HEK293T (cell line): Measurements from ENCODE around the gene ZNF200.

Experiments used
- CTCF ChIA-PET: fragments of 350-600 bp; formaldehyde crosslinking; extraction: SDS; loops from one replicate; lab custom pipeline; 2021; ENCODE audit warnings: antibody characterized with exemption, inconsistent platforms; lab: Yijun Ruan, JAX
- POLR2A ChIA-PET: fragments of 350-600 bp; formaldehyde crosslinking; extraction: SDS; loops from one replicate; lab custom pipeline; 2020; ENCODE audit warnings: antibody characterized with exemption, inconsistent platforms; lab: Yijun Ruan, JAX
- DNase-seq: peaks from one replicate; pipeline ENCODE4 v3.0.0; 2012; ENCODE audit warnings: mixed read lengths; ENCODE audit errors: extremely low spot score
- ARNT ChIP-seq: fragments of 450-650 bp; IDR thresholded peaks from 2 replicates; pipeline ENCODE4 v1.6.1; 2017; ENCODE audit warnings: mild to moderate bottlenecking
- BHLHE40 ChIP-seq: fragments of 450-650 bp; IDR thresholded peaks from 2 replicates; pipeline ENCODE4 v1.6.1; 2016; ENCODE audit warnings: mild to moderate bottlenecking, moderate library complexity, borderline replicate concordance
- CTBP1 ChIP-seq: fragments of 450-650 bp; IDR thresholded peaks from 2 replicates; pipeline ENCODE4 v1.6.1; 2016; ENCODE audit warnings: borderline replicate concordance
- ELF4 ChIP-seq: fragments of 450-650 bp; IDR thresholded peaks from 2 replicates; pipeline ENCODE4 v1.6.1; 2017; ENCODE audit warnings: antibody characterized with exemption
- FOXA1 ChIP-seq: fragments of 450-650 bp; IDR thresholded peaks from 2 replicates; pipeline ENCODE4 v1.6.1; 2016; ENCODE audit warnings: mild to moderate bottlenecking
- FOXK2 ChIP-seq: fragments of 450-650 bp; IDR thresholded peaks from 2 replicates; pipeline ENCODE4 v1.6.1; 2016; ENCODE audit warnings: mild to moderate bottlenecking
- FOXM1 ChIP-seq: fragments of 450-650 bp; IDR thresholded peaks from 2 replicates; pipeline ENCODE4 v1.6.1; 2017; ENCODE audit warnings: mild to moderate bottlenecking, borderline replicate concordance
- HDGF ChIP-seq: fragments of 450-650 bp; IDR thresholded peaks from 2 replicates; pipeline ENCODE4 v1.6.1; 2017; ENCODE audit warnings: antibody characterized with exemption, borderline replicate concordance
- L3MBTL2 ChIP-seq: fragments of 450-650 bp; conservative IDR thresholded peaks from 2 replicates; pipeline ENCODE4 v1.6.1; 2016; ENCODE audit warnings: mild to moderate bottlenecking
- LEF1 ChIP-seq: fragments of 450-650 bp; IDR thresholded peaks from 2 replicates; pipeline ENCODE4 v1.6.1; 2017; ENCODE audit warnings: mild to moderate bottlenecking, borderline replicate concordance
- NFRKB ChIP-seq: fragments of 450-650 bp; IDR thresholded peaks from 2 replicates; pipeline ENCODE4 v1.6.1; 2016; ENCODE audit warnings: mild to moderate bottlenecking, moderate library complexity
- SP1 ChIP-seq: fragments of 450-650 bp; IDR thresholded peaks from 2 replicates; pipeline ENCODE4 v1.6.1; 2017
- SUZ12 ChIP-seq: fragments of 450-650 bp; IDR thresholded peaks from 2 replicates; pipeline ENCODE4 v1.6.1; 2016; ENCODE audit warnings: mild to moderate bottlenecking
- TARDBP ChIP-seq: fragments of 450-650 bp; IDR thresholded peaks from 2 replicates; pipeline ENCODE4 v1.6.1; 2016
- ZNF384 ChIP-seq: fragments of 450-650 bp; IDR thresholded peaks from 2 replicates; pipeline ENCODE4 v1.6.1; 2016
- TF ChIP-seq, protein P1 (sequence below): fragments of 450-650 bp; IDR thresholded peaks from 2 replicates; pipeline ENCODE4 v1.6.1; 2016

Gene ZNF200

DNA sequence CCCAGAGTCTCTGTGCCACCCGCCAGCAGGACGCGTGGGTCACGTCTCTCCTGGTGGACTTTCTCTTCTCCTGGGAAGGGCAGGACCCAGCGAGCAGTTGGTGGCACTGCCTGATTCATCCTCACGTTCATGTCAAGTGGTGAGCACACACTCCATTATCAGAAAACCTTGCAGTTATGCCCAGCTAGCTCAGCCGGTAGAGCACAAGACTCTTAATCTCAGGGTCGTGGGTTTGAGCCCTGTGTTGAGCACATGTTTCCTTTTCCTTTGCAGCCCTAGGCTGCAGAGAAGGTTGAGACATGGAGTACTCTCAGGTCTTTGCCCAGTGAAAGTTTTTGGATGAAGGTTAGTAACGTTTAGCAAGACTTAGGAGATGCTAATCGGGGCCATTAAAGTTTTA is 39.0 kb downstream of the ZNF200 start:
- CTCF ChIA-PET = no interaction called here
- POLR2A ChIA-PET = interaction anchor here (0.7 kb wide), 1 partner anchor 18 kb away, joined by 4 read pairs; no protein-coding TSS in a partner anchor

DNA sequence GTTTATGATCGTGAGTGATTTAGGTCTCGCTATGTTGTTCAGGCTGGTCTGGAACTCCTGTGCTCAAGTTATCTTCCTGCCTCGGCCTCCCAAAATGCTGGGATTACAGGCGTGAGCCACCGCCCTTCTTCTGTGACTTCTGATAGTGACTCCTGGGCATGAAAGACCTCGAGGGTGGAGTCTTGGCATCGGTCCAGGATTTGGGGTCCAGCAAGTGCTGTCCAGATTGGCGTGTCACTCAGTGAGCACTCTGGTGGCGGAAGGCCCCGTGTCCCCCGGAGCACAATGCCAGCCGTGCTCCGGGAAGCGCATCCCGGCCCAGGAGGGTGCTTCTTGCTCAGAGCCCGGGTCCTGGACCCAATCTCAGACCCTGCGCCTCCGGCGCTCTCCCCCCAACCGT is 40.2 kb downstream of the ZNF200 start:
- CTCF ChIA-PET = interaction anchor here (0.7 kb wide), 1 partner anchor 126 kb away, joined by 3 read pairs; no protein-coding TSS in a partner anchor
- POLR2A ChIA-PET = no interaction called here
- no peak for TF ChIP-seq BHLHE40
- TF ChIP-seq ZNF384 = no peak
- TF ChIP-seq NFRKB = no peak
- TF ChIP-seq SP1 = no peak
- TF ChIP-seq, protein P1, sequence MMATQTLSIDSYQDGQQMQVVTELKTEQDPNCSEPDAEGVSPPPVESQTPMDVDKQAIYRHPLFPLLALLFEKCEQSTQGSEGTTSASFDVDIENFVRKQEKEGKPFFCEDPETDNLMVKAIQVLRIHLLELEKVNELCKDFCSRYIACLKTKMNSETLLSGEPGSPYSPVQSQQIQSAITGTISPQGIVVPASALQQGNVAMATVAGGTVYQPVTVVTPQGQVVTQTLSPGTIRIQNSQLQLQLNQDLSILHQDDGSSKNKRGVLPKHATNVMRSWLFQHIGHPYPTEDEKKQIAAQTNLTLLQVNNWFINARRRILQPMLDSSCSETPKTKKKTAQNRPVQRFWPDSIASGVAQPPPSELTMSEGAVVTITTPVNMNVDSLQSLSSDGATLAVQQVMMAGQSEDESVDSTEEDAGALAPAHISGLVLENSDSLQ = no peak
- no peak for TF ChIP-seq ELF4
- no peak for TF ChIP-seq L3MBTL2
- no peak for TF ChIP-seq FOXA1
- TF ChIP-seq FOXK2 = no peak
- TF ChIP-seq ARNT = no peak
- DNase-seq = no peak

More for the DNA sequence above, 39.0 kb downstream of the ZNF200 start:
- TF ChIP-seq CTBP1 (no peak), FOXA1 (no peak), TARDBP (no peak)
- no peak for DNase-seq

DNA sequence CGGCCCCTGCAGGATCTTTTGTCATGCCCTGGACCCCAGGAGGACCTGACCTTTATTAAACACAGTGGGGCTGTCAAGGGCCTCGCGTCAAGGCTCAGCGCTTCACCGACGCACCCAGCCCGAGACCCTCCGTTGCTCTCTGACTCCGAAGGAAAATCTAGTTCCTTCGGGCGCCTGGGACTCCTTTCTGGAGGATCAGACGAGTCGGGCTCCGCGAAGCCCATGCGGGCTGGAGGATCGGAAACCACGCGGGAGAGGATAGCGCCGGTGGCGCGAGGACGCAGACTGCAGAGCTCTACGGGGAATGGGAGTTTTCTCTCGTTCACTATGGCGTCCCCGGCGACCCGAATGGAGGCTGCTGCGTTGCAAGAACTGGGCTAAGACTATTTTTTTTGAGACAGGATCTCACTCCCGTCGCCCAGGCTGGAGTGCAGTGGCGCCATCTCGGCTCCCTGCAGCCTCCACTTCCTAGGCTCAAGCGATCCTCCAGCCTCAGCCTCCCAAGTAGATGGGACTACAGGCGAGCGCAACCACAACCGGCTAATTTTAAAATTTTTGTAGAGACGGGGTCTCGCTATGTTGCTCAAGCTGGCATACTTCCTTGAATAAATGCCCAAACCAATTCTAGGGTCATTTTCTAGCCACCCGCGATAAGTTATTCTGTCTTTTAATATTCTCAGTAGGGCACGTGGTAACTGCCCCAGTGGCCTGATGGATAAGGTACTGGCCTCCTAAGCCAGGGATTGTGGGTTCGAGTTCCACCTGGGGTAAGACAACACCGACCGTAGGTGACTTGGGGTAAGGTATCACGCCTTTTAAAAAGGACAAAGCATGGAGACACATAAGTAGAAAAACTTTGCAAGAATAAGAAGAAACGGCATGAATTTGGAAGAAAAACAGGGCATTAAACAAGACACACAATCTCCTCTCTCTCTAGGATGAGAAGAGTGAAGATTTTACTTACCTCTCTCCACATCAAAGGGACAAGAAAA is 41.4 kb downstream of the ZNF200 start:
- CTCF ChIA-PET = no interaction called here
- no peak for DNase-seq
- POLR2A ChIA-PET = no interaction called here
- TF ChIP-seq L3MBTL2 (no peak), ELF4 (no peak), FOXA1 (no peak), SUZ12 (no peak), ARNT (no peak), ZNF384 (no peak), FOXM1 (no peak), HDGF (no peak), BHLHE40 (no peak), FOXK2 (no peak)

DNA sequence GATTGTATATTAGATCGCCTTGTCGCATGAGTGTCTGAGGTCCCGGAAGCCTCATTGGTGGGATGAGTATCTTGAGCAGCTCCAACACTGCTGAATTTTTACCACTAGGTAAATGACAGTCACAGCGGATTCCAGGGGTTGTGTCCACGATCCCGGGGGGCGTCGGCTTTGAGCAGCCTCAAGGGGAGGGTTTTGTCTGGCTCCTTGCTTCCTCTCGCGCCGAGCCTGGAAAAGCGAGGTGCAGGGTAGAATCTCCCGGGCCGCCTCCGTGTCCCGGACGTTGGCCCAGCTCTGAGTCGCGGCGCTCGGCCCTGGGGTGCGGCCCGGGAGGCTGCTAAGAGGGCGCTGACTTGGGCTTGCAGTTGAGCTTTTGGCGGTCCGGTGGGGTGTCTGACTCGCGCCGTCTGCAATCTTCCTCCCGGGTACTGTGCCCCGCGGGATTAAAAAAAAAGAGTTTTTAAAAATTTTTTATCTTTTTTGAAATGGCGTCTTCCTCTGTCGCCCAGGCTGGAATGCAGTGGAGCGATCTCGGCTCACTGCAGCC is 42.4 kb downstream of the ZNF200 start:
- no peak for TF ChIP-seq FOXA1
- CTCF ChIA-PET = no interaction called here
- no peak for DNase-seq
- POLR2A ChIA-PET = no interaction called here

DNA sequence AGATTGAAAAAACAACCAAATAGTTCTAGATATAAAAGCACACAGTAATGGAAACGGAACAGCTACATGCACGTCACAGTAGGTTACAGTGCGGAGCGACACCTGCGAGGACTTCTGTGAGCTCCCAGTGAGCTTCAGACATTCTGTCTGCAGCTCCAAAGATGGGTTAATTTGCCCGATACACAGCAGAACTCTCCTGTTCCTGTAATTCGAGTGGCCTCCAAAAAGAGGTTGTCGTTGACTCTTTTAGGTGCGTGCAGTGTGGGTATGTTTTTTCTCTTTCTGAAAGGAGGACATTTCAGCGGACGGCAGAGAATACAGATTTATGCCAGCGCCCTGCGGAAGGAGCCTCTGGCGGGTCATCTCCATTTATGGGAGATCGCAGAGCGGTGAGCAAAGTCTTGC is 44.0 kb downstream of the ZNF200 start:
- DNase-seq = peak; percentile 32
- ChIA-PET CTCF (interaction anchor here (0.5 to 1.0 kb wide), 2 partner anchors 30 to 441 kb away, joined by 3 to 5 read pairs; no protein-coding TSS in a partner anchor), POLR2A (interaction anchor here (0.6 to 2.0 kb wide), 5 partner anchors 8 to 253 kb away, joined by 3 to 9 read pairs (median 5); partner anchors contain the start of genes NAA60, ZNF174, ZNF263 and ZNF597)
- TF ChIP-seq BHLHE40 (no peak), ELF4 (no peak), NFRKB (no peak), L3MBTL2 (no peak), TARDBP (no peak), HDGF (no peak), SP1 (no peak), SUZ12 (no peak), FOXM1 (no peak), LEF1 (no peak), ZNF384 (no peak), FOXA1 (no peak), ARNT (no peak)
- TF ChIP-seq, protein P1 = no peak

DNA sequence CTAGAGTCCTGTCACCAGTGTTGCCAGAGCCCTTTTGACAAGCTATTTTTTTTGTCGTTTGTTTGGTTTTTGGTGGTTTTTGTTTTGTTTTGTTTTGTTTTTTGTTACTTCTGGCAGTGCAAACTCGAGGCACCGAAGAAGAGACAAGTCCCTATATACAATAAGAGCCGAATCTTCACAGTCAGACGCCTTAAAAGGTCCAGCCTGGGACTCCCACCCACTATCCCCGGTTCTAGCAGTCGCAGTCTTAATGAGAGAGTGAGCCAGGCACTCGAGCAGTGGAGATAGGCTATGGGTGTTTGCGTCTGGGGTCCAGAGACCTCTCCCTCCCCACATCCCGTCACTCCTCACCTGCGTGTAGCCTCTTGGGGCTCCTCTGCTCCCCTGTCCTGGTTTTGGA is 45.1 kb downstream of the ZNF200 start:
- CTCF ChIA-PET = no interaction called here
- DNase-seq = no peak
- POLR2A ChIA-PET = interaction anchor here (1.5 to 3.6 kb wide), 3 partner anchors 39 to 93 kb away, joined by 6 to 18 read pairs (median 7); partner anchors contain the start of gene ZNF263
- no peak for TF ChIP-seq L3MBTL2
- no peak for TF ChIP-seq SUZ12
- no peak for TF ChIP-seq FOXM1
- no peak for TF ChIP-seq SP1
- no peak for TF ChIP-seq CTBP1
- no peak for TF ChIP-seq HDGF
- no peak for TF ChIP-seq FOXK2
- no peak for TF ChIP-seq ELF4
- no peak for TF ChIP-seq ARNT
- TF ChIP-seq BHLHE40 = no peak
- TF ChIP-seq ZNF384 = no peak
